NCI-H524 treated with DMSO at 0.1 percent for 48 hours (cell line): ENCODE data around the gene KLF11.
"Not testable (repeated sequence)": the region's sequence is repeated elsewhere in the genome, so short reads cannot be mapped to it uniquely, and the experiment has no call there.

Source experiments
- DNase-seq: peaks from one replicate; lab custom pipeline; 2025; lab: John Stamatoyannopoulos, UW

KLF11 gene

GRCh38 chr2:10022966-10023662 is 20.2 kb upstream of the KLF11 start:
- no peak for DNase-seq

GRCh38 chr2:10026940-10027569 is 16.3 kb upstream of the KLF11 start:
- no peak for DNase-seq

GRCh38 chr2:10027660-10028330 is 15.6 kb upstream of the KLF11 start:
- no peak for DNase-seq

GRCh38 chr2:10028407-10028987 is 14.9 kb upstream of the KLF11 start:
- DNase-seq, result no peak

GRCh38 chr2:10028988-10029874 is 14.1 kb upstream of the KLF11 start:
- no peak for DNase-seq

- no peak for DNase-seq
Measured at GRCh38 chr2:10029875-10030223, 13.5 kb upstream of the KLF11 start.

- DNase-seq, result no peak
Measured at GRCh38 chr2:10030311-10030736, 13.0 kb upstream of the KLF11 start.

- not testable (repeated sequence) for DNase-seq
Measured at GRCh38 chr2:10030798-10031197, 12.6 kb upstream of the KLF11 start.

- DNase-seq, result no peak
Measured at GRCh38 chr2:10031886-10032745, 11.2 kb upstream of the KLF11 start.

GRCh38 chr2:10032746-10033105 is 10.6 kb upstream of the KLF11 start:
- no peak for DNase-seq

GRCh38 chr2:10033251-10034006 is 9.9 kb upstream of the KLF11 start:
- no peak for DNase-seq

- no peak for DNase-seq
Measured at GRCh38 chr2:10034333-10035052, 8.9 kb upstream of the KLF11 start.

- no peak for DNase-seq
Measured at GRCh38 chr2:10035053-10035422, 8.3 kb upstream of the KLF11 start.

- DNase-seq, result no peak
Measured at GRCh38 chr2:10035633-10036032, 7.7 kb upstream of the KLF11 start.

- no peak for DNase-seq
Measured at GRCh38 chr2:10036095-10036884, 7.1 kb upstream of the KLF11 start.

- DNase-seq, result no peak
Measured at GRCh38 chr2:10038123-10038522, 5.2 kb upstream of the KLF11 start.

- no peak for DNase-seq
Measured at GRCh38 chr2:10038716-10039115, 4.6 kb upstream of the KLF11 start.

GRCh38 chr2:10039658-10040410 is 3.5 kb upstream of the KLF11 start:
- no peak for DNase-seq
